ENCODE results near the gene EFNA5.

GRCh38 chr5:107601076-107601475 lies 69.7 kb downstream of the EFNA5 start:
- TF ChIP-seq POLR2AphosphoS5 (IDR thresholded peaks at IDR 0.05) (no peak), CTCF (IDR thresholded peaks at IDR 0.05) (no peak), POLR2A (IDR thresholded peaks at IDR 0.05) (no peak)
